Coronary artery (tissue), 2 donors: Measurements from ENCODE around the gene SCN1A.
"Not testable (repeated sequence)": the region's sequence is repeated elsewhere in the genome, so short reads cannot be mapped to it uniquely, and the experiment has no call there.

ENCODE experiments used
- DNase-seq: peaks from one replicate; pipeline ENCODE4 v3.0.0-alpha.2; 2017; ENCODE audit warnings: low spot score
- H3K27ac ChIP-seq, 2 donors: fragments of 200-600 bp; sonication (generic); one replicate each; pipeline ENCODE4 v1.5.1; 2016 to 2019
- H3K4me3 ChIP-seq: fragments of 200-600 bp; sonication (generic); 2 replicates; pipeline ENCODE4 v1.5.1; 2016; ENCODE audit warnings: mild to moderate bottlenecking, moderate library complexity
- CTCF ChIP-seq: fragments of 200-600 bp; sonication (generic); IDR thresholded peaks from one replicate; pipeline ENCODE4 v1.5.1; 2019; ENCODE audit warnings: antibody characterized with exemption

SCN1A gene

GRCh38 chr2:166011660-166012059, 116.2 kb downstream of the SCN1A start:
- H3K4me3 ChIP-seq = no peak overlapping the region
- TF ChIP-seq CTCF = no peak
- no peak for DNase-seq
- no peak overlapping the region for H3K27ac ChIP-seq

GRCh38 chr2:166000401-166000800, 127.4 kb downstream of the SCN1A start:
- no peak overlapping the region for H3K27ac ChIP-seq

GRCh38 chr2:165990846-165991245, 137.0 kb downstream of the SCN1A start:
- H3K27ac ChIP-seq = no peak overlapping the region
- TF ChIP-seq CTCF = no peak
- DNase-seq = no peak
- no peak overlapping the region for H3K4me3 ChIP-seq

More at GRCh38 chr2:166000401-166000800, 127.4 kb downstream of the SCN1A start:
- DNase-seq = no peak
- TF ChIP-seq CTCF = no peak
- no peak overlapping the region for H3K4me3 ChIP-seq

GRCh38 chr2:165989851-165990250, 138.0 kb downstream of the SCN1A start:
- no peak for TF ChIP-seq CTCF
- Histone ChIP-seq H3K4me3 (no peak overlapping the region), H3K27ac (no peak overlapping the region)
- no peak for DNase-seq

- no peak for DNase-seq
- Histone ChIP-seq H3K27ac (no peak overlapping the region), H3K4me3 (no peak overlapping the region)
- no peak for TF ChIP-seq CTCF
These were observed 142.7 kb downstream of the SCN1A start for GRCh38 chr2:165985120-165985519.

GRCh38 chr2:165972161-165972560, 155.7 kb downstream of the SCN1A start:
- not testable (repeated sequence) for DNase-seq, H3K27ac ChIP-seq, H3K4me3 ChIP-seq

GRCh38 chr2:165970663-165971062, 157.2 kb downstream of the SCN1A start:
- TF ChIP-seq CTCF = no peak
- DNase-seq = no peak
- no peak overlapping the region for H3K27ac ChIP-seq
- no peak overlapping the region for H3K4me3 ChIP-seq

GRCh38 chr2:165969227-165969626, 158.6 kb downstream of the SCN1A start:
- TF ChIP-seq CTCF = no peak
- Histone ChIP-seq H3K4me3 (no peak overlapping the region), H3K27ac (no peak overlapping the region)
- no peak for DNase-seq
